Measurements from ENCODE around the gene PARP1. TPM values are rescaled to one million over a fixed set of nuclear protein-coding genes. Genes with fewer than 3 reads are reported as not detected.

PARP1 gene
- total RNA-seq = 37.1 TPM

- intact Hi-C loops (cut with DNase I) = loop anchor here (2.0 to 5.0 kb wide), 3 partner anchors 43 to 1320 kb away; partner anchors contain the start of gene LIN9
- Histone ChIP-seq H3K27ac (peak within 1 kb of the TSS; percentile 76 to 80), H3K9me3 (no peaks in the 10 kb centered on the region), H3K4me3 (peak within 1 kb of the TSS; percentile 84 to 87), H3K27me3 (no peaks in the 10 kb centered on the region), H3K4me1 (peaks cover 8 to 22% of the 10 kb centered on the region in 2 donors), H3K36me3 (peaks cover 2 to 3% of the 10 kb centered on the region in 2 donors)
- DNase-seq (ENCODE audit: low spot score in 2 of 2) = peak; percentile 74 to 96
- TF ChIP-seq CTCF (IDR thresholded peaks at IDR 0.05) = peak; percentile 24 to 82 (median 35)
These were observed at the start of gene PARP1 for GRCh38 chr1:226407497-226408284. Gene PARP1 (minus strand): TSS chr1:226408093. CDS start chr1:226407929, 164 bp downstream.

GRCh38 chr1:226457307-226457712, 49.4 kb upstream of the PARP1 start:
- no peaks in the 10 kb centered on the region for H3K36me3 ChIP-seq
- H3K27ac ChIP-seq = no peak overlapping the region
- H3K4me1 ChIP-seq = no peaks in the 10 kb centered on the region
- no peaks in the 10 kb centered on the region for H3K9me3 ChIP-seq
- no peak for DNase-seq (ENCODE audit: low spot score in 2 of 2)
- no peaks in the 10 kb centered on the region for H3K27me3 ChIP-seq
- no peak for TF ChIP-seq CTCF (IDR thresholded peaks at IDR 0.05)
- no peak overlapping the region for H3K4me3 ChIP-seq
- intact Hi-C loops (cut with DNase I) = no loop called here

- Histone ChIP-seq H3K27me3 (no peaks in the 10 kb centered on the region), H3K27ac (no peak overlapping the region), H3K9me3 (no peaks in the 10 kb centered on the region), H3K36me3 (no peaks in the 10 kb centered on the region), H3K4me1 (no peaks in the 10 kb centered on the region), H3K4me3 (no peak overlapping the region)
- no peak for DNase-seq (ENCODE audit: low spot score in 2 of 2)
- no peak for TF ChIP-seq CTCF (IDR thresholded peaks at IDR 0.05)
- intact Hi-C loops (cut with DNase I) = no loop called here
These were observed 48.0 kb upstream of the PARP1 start for GRCh38 chr1:226455843-226456242.

GRCh38 chr1:226454349-226454748, 46.5 kb upstream of the PARP1 start:
- DNase-seq (ENCODE audit: low spot score in 2 of 2) = no peak
- Histone ChIP-seq H3K27me3 (no peaks in the 10 kb centered on the region), H3K9me3 (no peaks in the 10 kb centered on the region), H3K36me3 (no peaks in the 10 kb centered on the region), H3K27ac (no peak overlapping the region), H3K4me1 (no peaks in the 10 kb centered on the region), H3K4me3 (no peak overlapping the region)
- no peak for TF ChIP-seq CTCF (IDR thresholded peaks at IDR 0.05)
- intact Hi-C loops (cut with DNase I) = no loop called here

GRCh38 chr1:226453015-226453704, 45.3 kb upstream of the PARP1 start:
- intact Hi-C loops (cut with DNase I) = no loop called here

More at GRCh38 chr1:226453015-226453704, 45.3 kb upstream of the PARP1 start:
- H3K4me1 ChIP-seq = no peaks in the 10 kb centered on the region
- H3K4me3 ChIP-seq = no peak overlapping the region
- H3K27ac ChIP-seq = no peak overlapping the region
- no peaks in the 10 kb centered on the region for H3K36me3 ChIP-seq
- no peaks in the 10 kb centered on the region for H3K9me3 ChIP-seq
- no peak for TF ChIP-seq CTCF (IDR thresholded peaks at IDR 0.05)
- H3K27me3 ChIP-seq = no peaks in the 10 kb centered on the region
- DNase-seq (ENCODE audit: low spot score in 2 of 2) = no peak

All from ascending aorta (tissue), 2 donors.